ENCODE measurements around the gene SORCS2.

SORCS2 gene

GRCh38 chr4:7713757-7714156, 521.4 kb downstream of the SORCS2 start:
- Histone ChIP-seq H3K4me3 (ENCODE audit: low read depth, low read length) (no peak overlapping the region), H3K36me3 (ENCODE audit: control insufficient read depth in 2 of 2, insufficient read depth in 1 of 2, low read length in 2 of 2) (no peaks in the 10 kb centered on the region), H3K27ac (ENCODE audit: extremely low read depth, low read depth, low read length) (no peak overlapping the region), H3K4me1 (ENCODE audit: control insufficient read depth, insufficient read depth, low read length) (no peaks in the 10 kb centered on the region), H3K9me3 (ENCODE audit: control insufficient read depth, insufficient read depth, low read depth, low read length) (no peaks in the 10 kb centered on the region)
- POLR2A ChIA-PET: no interaction called here
- CTCF ChIA-PET: no interaction called here
- no peak for TF ChIP-seq PRDM4 (tag by site-specific recombination; IDR thresholded peaks at IDR 0.05)
- TF ChIP-seq ZNF510 (tag by site-specific recombination; IDR thresholded peaks at IDR 0.05; ENCODE audit: insufficient replicate concordance): no peak
- TF ChIP-seq ZNF664 (tag by site-specific recombination; IDR thresholded peaks at IDR 0.05): no peak
- TF ChIP-seq ZBTB48 (tag by site-specific recombination; IDR thresholded peaks at IDR 0.05): no peak
- TF ChIP-seq PATZ1 (tag by site-specific recombination; IDR thresholded peaks at IDR 0.05): no peak
- no peak for TF ChIP-seq AEBP2 (tag by site-specific recombination; IDR thresholded peaks at IDR 0.05; ENCODE audit: borderline replicate concordance)
- TF ChIP-seq ZNF324 (tag by site-specific recombination; IDR thresholded peaks at IDR 0.05): no peak
- TF ChIP-seq ZNF571 (tag by site-specific recombination; IDR thresholded peaks at IDR 0.05): no peak
- no peak for TF ChIP-seq ZSCAN23 (tag by site-specific recombination; IDR thresholded peaks at IDR 0.05)
- no peak for TF ChIP-seq ZNF549 (tag by site-specific recombination; IDR thresholded peaks at IDR 0.05)
- no peak for TF ChIP-seq ZNF544 (tag by site-specific recombination; IDR thresholded peaks at IDR 0.05)
- TF ChIP-seq ZNF514 (tag by site-specific recombination; IDR thresholded peaks at IDR 0.05): no peak
- TF ChIP-seq SP7 (tag by site-specific recombination; IDR thresholded peaks at IDR 0.05): no peak
- no peak for TF ChIP-seq ZNF221 (tag by site-specific recombination; IDR thresholded peaks at IDR 0.05; ENCODE audit: borderline replicate concordance)
- TF ChIP-seq ZFP3 (tag by site-specific recombination; IDR thresholded peaks at IDR 0.05; ENCODE audit: low read depth): no peak
- TF ChIP-seq ZFP69B (tag by site-specific recombination; IDR thresholded peaks at IDR 0.05): no peak

- Histone ChIP-seq H3K4me1 (ENCODE audit: control insufficient read depth, insufficient read depth, low read length) (no peaks in the 10 kb centered on the region), H3K4me3 (ENCODE audit: low read depth, low read length) (no peak overlapping the region), H3K36me3 (ENCODE audit: control insufficient read depth in 2 of 2, insufficient read depth in 1 of 2, low read length in 2 of 2) (no peaks in the 10 kb centered on the region), H3K27ac (ENCODE audit: extremely low read depth, low read depth, low read length) (no peak overlapping the region), H3K9me3 (ENCODE audit: control insufficient read depth, insufficient read depth, low read depth, low read length) (no peaks in the 10 kb centered on the region)
- POLR2A ChIA-PET: no interaction called here
- CTCF ChIA-PET: no interaction called here
- no peak for TF ChIP-seq ZNF221 (tag by site-specific recombination; IDR thresholded peaks at IDR 0.05; ENCODE audit: borderline replicate concordance)
- TF ChIP-seq ZFP69B (tag by site-specific recombination; IDR thresholded peaks at IDR 0.05): no peak
- no peak for TF ChIP-seq ZNF292 (tag by site-specific recombination; IDR thresholded peaks at IDR 0.05; ENCODE audit: borderline replicate concordance, low read depth)
- no peak for TF ChIP-seq ZNF121 (tag by site-specific recombination; IDR thresholded peaks at IDR 0.05)
- TF ChIP-seq PRDM2 (tag by site-specific recombination; IDR thresholded peaks at IDR 0.05; ENCODE audit: borderline replicate concordance): no peak
- TF ChIP-seq YY2 (tag by site-specific recombination; IDR thresholded peaks at IDR 0.05): no peak
- no peak for TF ChIP-seq ZNF560 (tag by site-specific recombination; IDR thresholded peaks at IDR 0.05; ENCODE audit: borderline replicate concordance)
- TF ChIP-seq ZNF133 (tag by site-specific recombination; IDR thresholded peaks at IDR 0.05): no peak
- no peak for TF ChIP-seq GLI4 (tag by site-specific recombination; IDR thresholded peaks at IDR 0.05)
- no peak for TF ChIP-seq ZNF843 (tag by site-specific recombination; IDR thresholded peaks at IDR 0.05)
- no peak for TF ChIP-seq ZNF654 (tag by site-specific recombination; IDR thresholded peaks at IDR 0.05; ENCODE audit: low read depth)
Observed at GRCh38 chr4:7714176-7714575, 521.8 kb downstream of the SORCS2 start.

All from HEK293 (cell line).